Fibroblast of lung (primary cell): ENCODE results near the gene RIN2.

Source experiments
- CTCF ChIP-seq, 2 donors: IDR thresholded peaks in 1 of 2; conservative IDR thresholded peaks in 1 of 2; 1 replicate in 1 of 2; 2 replicates in 1 of 2; pipeline ENCODE4 v1.5.1; 2011 to 2012; ENCODE audit warnings: low read length in 2 of 2, control low read depth in 1 of 2, inconsistent platforms in 1 of 2, low read depth in 1 of 2, mild to moderate bottlenecking in 1 of 2
- EZH2 ChIP-seq: IDR thresholded peaks from 2 replicates; pipeline ENCODE4 v1.5.1; 2012; ENCODE audit warnings: low read length, control low read depth, mild to moderate bottlenecking; ENCODE audit errors: missing control alignments

GRCh38 chr20:19789009-19789408 is 31.0 kb downstream of the RIN2 start:
- TF ChIP-seq CTCF (conservative IDR thresholded peaks at IDR 0.05 in 1 of 2, IDR thresholded peaks at IDR 0.05 in 1 of 2; ENCODE audit: low read depth in 1 of 2, low read length in 2 of 2) (no peak), EZH2 (no peak)
